OCI-M1 (cell line): Measurements from ENCODE around the gene ST6GAL1.

ENCODE experiments used
- DNase-seq: peaks from one replicate; lab custom pipeline; 2025; lab: John Stamatoyannopoulos, UW

ST6GAL1 gene

GRCh38 chr3:187112934-187113793 lies 182.8 kb downstream of the ST6GAL1 start:
- peak; percentile 39 for DNase-seq

DNA sequence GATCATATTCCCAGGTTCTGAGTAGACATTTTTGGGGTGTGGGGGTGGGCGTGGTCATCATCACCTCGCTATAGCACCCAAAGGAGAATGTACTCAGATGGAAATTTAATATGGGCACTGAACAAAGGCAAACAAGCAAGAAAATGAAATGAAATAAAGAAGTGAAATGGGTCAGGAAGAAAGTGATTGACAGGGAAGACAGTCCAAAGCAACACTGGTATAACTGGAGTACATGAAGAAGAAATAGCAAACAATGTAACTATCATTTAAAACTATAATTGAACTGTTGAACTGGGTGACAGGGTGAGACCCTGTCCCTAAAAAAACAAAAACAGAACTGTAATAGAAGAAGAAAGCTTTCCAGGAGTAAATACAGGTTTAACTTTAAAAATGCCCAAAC lies 184.2 kb downstream of the ST6GAL1 start:
- DNase-seq = no peak

DNA sequence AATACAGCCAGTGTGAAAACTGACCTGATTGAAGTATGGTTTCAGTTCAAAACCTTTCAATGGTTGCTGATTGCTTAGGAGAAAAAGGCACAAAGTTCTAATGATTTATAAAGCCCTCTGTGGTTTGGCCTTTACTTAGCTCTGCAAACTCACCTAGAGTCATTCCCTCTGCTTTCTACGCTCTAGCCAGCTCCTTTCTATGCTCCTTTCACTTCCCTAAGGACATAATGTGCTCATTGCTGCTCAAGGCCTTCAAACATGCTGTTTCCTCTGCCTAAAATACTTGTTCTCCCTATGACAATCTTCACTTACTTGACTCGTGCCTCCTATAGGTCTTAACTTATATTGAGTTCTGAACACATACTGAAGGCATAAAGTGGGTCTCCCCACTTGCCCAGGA lies 190.0 kb downstream of the ST6GAL1 start:
- no peak for DNase-seq

DNA sequence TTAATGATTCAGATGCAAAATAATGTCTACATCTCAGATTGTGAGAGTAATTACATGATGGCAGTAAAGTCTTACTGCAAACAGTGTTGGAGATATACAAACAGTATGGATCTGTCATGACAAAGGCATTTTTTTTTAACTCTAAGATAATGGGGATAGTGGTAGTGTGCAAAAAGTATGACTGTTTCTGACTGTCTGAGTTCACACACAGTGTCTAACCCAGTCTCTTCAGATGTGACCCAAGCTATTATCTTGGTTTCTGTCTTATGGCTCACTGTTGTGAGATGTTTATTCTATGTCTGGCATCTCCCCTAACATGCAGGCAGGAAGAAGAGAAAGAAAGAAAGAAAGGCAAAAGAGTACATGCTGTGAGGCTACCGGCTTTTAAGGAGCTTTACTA lies 191.9 kb downstream of the ST6GAL1 start:
- no peak for DNase-seq

DNA sequence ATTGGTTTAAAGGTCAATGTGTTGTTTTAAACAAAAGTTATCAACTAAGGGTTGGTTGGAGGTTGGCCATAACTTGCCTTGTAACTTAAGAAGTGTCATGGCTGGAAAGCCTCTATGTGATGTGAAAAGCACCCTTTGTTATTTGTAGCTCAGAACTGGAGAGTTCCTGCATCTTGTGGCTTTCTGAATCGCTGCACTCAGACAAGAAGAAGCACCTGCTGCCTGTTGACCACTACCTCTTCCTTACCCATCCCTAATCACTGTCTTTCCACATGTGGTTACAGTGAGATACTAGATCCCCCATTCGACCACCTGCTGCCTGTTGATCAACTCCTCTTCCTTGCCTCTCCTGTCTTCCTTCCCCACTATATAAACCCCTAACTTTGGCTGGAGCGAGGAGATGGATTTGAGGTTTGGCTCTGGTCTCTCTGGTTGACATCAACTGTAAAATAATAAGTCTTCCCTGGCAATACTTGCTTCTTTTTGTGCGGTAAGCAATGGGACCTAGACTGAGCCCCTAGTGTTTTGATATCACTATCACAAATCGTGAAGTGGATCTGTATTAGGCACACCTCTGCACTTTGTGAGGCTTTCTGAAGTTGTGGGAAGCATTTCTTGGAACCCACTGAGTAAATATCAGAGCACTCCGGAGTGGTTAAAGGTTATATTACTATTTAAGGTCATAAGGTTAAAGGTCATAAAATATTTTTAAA lies 195.1 kb downstream of the ST6GAL1 start:
- DNase-seq = no peak
